Renal cortical epithelial cell (primary cell): ENCODE measurements around the gene NHSL1. TPM values are rescaled to one million over a fixed set of nuclear protein-coding genes. Genes with fewer than 3 reads are reported as not detected.

Experiments
- DNase-seq: peaks from one replicate; pipeline ENCODE4 v3.0.0-alpha.2; 2011; ENCODE audit warnings: low read depth
- total RNA-seq: library from RNA; depleted of rRNA; stranded (reverse); fragments of >200 nt; gene quantifications from 2 replicates; pipeline ENCODE4 v1.2.3, GENCODE V29; 2014

Gene NHSL1
- total RNA-seq, 1 donor from 2014 or later, result 38.0 TPM

DNA sequence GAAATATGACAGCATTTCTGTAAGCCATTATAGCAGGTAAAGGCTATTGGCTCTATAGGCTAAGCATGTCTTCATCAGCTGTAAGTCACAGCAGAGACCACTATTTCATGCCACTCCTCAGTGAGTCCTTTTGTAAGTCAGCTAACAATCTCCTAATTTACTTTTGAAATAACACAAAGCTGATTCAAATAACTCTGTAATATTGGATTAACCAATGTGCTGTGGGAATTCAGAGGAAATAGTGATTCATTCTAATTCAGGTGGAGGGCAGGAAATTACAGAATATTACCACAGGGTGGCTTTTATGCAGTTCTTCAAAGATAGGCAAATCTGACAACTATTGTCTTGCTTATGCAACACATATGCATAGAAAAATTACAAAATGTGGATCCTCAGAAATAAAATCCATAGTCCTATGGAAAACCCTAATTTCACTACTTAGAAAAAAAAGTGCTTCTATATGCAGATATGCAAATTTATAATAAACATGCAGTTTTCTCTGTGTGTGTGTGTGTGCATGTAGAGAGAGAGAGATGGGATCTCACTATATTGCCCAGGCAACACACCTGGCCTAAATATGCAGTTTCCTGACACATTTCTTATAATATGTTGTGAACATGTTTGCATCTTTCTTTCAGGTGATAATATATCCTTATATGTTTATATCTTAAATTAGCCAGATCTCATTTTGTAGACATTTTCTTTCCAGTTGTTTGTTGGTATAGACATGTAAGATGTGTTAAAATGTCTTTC lies 126.4 kb downstream of the NHSL1 start:
- DNase-seq, result peak; percentile 21

Other genes with a start within 250 kb of the NHSL1 start
- gene SMIM28, start 121.6 kb downstream of the NHSL1 start, total RNA-seq, result not detected in 2 replicates
- gene HEBP2, start 95.3 kb downstream of the NHSL1 start, total RNA-seq, result 39.0 and 80.4 TPM in 2 replicates